K562 treated with DMSO at 1 percent for 48 hours (cell line): ENCODE results near the gene RITA1. TPM values are rescaled to one million over a fixed set of nuclear protein-coding genes. Genes with fewer than 3 reads are reported as not detected.

Experiments
- total RNA-seq: library from RNA; unstranded; fragments of 300-600 nt; gene quantifications from 2 replicates; pipeline ENCODE4 v1.2.3, GENCODE V29; 2022; ENCODE audit warnings: low replicate concordance; ENCODE audit errors: extremely low read depth

RITA1 gene, protein sequence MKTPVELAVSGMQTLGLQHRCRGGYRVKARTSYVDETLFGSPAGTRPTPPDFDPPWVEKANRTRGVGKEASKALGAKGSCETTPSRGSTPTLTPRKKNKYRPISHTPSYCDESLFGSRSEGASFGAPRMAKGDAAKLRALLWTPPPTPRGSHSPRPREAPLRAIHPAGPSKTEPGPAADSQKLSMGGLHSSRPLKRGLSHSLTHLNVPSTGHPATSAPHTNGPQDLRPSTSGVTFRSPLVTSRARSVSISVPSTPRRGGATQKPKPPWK
- not detected in 2 replicates for total RNA-seq

GRCh38 chr12:113185180-113186032 lies at the start of gene RITA1, which contains the start of gene DDX54:
TSS of gene RITA1 (plus strand) at chr12:113185721. CDS start at chr12:113186747, 1,026 bp downstream.
TSS of gene DDX54 (minus strand) at chr12:113185478. CDS start at chr12:113185451, 27 bp downstream.

DNA sequence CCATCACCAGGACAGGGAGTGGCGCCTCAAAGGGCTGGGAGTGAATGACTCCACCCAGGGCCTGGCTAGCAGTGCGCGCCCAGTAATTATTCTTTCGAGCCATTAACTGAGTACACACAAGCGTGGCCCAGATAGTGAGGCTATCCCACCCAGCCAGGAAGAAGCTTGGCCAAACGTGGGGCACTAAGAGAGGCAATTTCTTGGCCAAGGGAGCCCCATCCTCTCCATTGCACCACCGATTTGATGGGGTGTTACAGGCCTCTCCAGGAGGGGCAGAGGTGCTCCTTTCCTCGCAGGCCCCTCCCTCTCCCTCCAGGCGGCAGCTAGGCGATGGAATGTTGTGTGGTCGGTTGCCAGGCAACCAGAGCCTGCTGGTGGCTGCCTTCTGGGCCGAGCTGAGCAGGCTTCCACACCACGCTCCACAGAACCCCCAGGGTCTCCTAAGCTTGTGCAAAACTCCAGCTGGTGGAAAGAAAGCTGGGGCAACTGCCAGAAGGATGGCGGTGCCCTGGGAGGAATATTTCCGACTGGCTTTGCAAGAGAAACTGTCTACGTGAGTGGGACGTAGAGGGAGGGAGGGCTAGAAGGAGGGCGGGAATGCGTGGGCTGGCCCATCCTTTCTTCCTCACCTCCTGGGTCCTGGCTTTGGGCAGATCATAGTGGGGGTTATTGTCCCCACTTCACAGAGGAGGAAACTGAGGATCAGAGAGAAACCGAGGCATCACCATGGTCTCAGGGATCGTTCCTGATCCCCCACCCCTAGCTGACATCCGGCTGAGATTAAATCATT lies 36.0 kb upstream of the RITA1 start, which contains the start of gene CFAP73:
Gene CFAP73 (plus strand): TSS at position 364 of the 790 bp plus-strand sequence. CDS start 134 bp downstream, at position 498.

DNA sequence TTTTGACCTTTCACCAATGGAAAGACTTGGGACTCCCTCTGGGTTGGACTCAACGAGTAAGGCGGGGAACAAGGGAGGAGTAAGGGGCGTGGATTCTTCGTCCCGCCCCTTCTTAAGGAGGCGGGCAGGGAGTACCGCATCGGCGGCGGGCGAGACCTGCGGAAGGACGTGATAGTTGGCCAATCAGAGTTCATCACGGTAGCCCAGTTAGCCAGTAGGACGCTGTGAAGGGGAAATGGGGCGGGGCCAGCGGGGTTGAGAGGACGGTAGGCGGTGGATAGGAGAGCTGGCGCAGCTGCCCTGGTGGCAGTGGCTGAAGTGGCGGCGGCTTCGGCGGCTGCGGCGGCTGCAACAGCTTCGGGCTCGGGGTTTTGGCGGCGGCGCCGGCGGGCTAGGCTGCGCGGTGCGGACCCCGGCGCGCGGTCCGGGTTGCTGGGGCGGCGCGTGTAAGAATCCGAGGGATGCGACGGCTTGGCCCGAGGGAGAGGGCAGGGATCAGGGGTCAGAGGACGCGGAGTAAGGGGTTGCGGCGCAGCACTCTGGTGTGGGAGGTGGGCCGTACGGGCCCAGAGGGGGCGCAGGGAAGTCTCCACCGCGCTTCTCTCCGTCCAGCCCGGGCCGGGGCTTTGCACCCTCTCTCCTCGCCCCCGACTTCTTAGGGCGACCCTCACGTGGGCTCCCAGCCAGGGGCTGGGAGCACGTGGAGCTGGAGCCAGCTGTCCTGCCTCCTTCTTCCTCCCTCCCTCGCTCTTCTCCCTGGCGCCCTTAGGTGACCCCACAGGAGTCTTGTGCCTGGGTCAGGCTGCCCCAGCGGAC lies 35.9 kb downstream of the RITA1 start, which contains the start of gene TPCN1:
Gene TPCN1 (plus strand): TSS at position 284 of the 816 bp plus-strand sequence. CDS start 5,389 bp downstream, outside the sequence.

Other genes starting within 250 kb of the RITA1 start
- gene OAS3, start 247.2 kb upstream of the RITA1 start, total RNA-seq = not detected in 2 replicates
- not detected in 2 replicates for gene OAS2, start 207.2 kb upstream of the RITA1 start, total RNA-seq
- not detected in 2 replicates for gene DTX1, start 129.0 kb upstream of the RITA1 start, total RNA-seq
- gene RASAL1, start 50.0 kb upstream of the RITA1 start, total RNA-seq = not detected in 2 replicates
- not detected in 2 replicates for gene CFAP73, start 36.0 kb upstream of the RITA1 start, total RNA-seq
- not detected in 2 replicates for gene DDX54, start 243 bp upstream of the RITA1 start, total RNA-seq
- gene TPCN1, start 35.7 kb downstream of the RITA1 start, total RNA-seq = not detected in 2 replicates
- not detected in 2 replicates for gene SLC8B1, start 149.4 kb downstream of the RITA1 start, total RNA-seq
- gene PLBD2, start 172.9 kb downstream of the RITA1 start, total RNA-seq = not detected in 2 replicates
- not detected in 2 replicates for gene SDS, start 218.2 kb downstream of the RITA1 start, total RNA-seq
- not detected in 2 replicates for gene SDSL, start 236.7 kb downstream of the RITA1 start, total RNA-seq